ENCODE measurements around the gene TNNI3. TPM values are rescaled to one million over a fixed set of nuclear protein-coding genes. Genes with fewer than 3 reads are reported as not detected.
A peak's percentile ranks its signal among the peaks of the same experiment; 100 is the strongest.
"Not testable (repeated sequence)": the region's sequence is repeated elsewhere in the genome, so short reads cannot be mapped to it uniquely, and the experiment has no call there.

Gene TNNI3
- total and polyA plus RNA-seq, 2 donors from 2014 or later: 0.41 to 1.7 TPM

DNA sequence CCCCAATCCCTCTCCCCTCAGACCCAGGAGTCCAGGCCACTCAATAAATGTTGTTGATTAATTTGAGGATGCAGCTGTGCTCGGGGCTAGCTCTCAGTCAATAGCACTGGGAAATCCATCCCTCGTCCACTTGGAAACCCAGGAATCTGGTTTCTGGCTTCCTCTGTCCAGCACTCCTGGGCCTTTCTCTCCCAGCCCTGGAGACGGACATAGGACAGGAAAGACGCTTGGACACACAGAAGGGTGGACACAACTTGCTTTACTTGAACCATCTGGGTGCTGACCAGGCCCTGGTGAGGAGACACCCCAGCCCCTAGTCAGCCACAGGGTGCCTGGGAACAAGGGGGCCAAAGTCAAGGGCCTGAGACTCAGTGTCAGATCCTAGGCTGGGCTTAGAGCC lies 891 bp upstream of the TNNI3 start:
- no peaks in the 10 kb centered on the region for H3K9me3 ChIP-seq (ENCODE audit: control insufficient read depth in 2 of 3, insufficient read depth in 1 of 3, low read length in 3 of 3)
- intact Hi-C loops (cut with DNase I): loop anchor here (10.0 kb wide), 1 partner anchor 266 kb away; no protein-coding TSS in a partner anchor
- H3K27me3 ChIP-seq (ENCODE audit: control insufficient read depth, insufficient read depth, low read length): peaks cover 7% of the 10 kb centered on the region
- H3K4me1 ChIP-seq (ENCODE audit: control insufficient read depth in 2 of 3, insufficient read depth in 2 of 3, low read depth in 1 of 3, low read length in 3 of 3): no peaks in the 10 kb centered on the region
- H3K4me3 ChIP-seq (ENCODE audit: low read length in 3 of 3): no peak overlapping the region
- H3K27ac ChIP-seq (ENCODE audit: low read depth in 2 of 2, low read length in 2 of 2): no peak overlapping the region
- H3K9ac ChIP-seq (ENCODE audit: low read length in 3 of 3): no peak overlapping the region
- no peak for DNase-seq
- TF ChIP-seq, protein P1, sequence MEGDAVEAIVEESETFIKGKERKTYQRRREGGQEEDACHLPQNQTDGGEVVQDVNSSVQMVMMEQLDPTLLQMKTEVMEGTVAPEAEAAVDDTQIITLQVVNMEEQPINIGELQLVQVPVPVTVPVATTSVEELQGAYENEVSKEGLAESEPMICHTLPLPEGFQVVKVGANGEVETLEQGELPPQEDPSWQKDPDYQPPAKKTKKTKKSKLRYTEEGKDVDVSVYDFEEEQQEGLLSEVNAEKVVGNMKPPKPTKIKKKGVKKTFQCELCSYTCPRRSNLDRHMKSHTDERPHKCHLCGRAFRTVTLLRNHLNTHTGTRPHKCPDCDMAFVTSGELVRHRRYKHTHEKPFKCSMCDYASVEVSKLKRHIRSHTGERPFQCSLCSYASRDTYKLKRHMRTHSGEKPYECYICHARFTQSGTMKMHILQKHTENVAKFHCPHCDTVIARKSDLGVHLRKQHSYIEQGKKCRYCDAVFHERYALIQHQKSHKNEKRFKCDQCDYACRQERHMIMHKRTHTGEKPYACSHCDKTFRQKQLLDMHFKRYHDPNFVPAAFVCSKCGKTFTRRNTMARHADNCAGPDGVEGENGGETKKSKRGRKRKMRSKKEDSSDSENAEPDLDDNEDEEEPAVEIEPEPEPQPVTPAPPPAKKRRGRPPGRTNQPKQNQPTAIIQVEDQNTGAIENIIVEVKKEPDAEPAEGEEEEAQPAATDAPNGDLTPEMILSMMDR (IDR thresholded peaks at IDR 0.05; ENCODE audit: borderline replicate concordance, extremely low read depth, insufficient read depth): no peak
- no peaks in the 10 kb centered on the region for H3K36me3 ChIP-seq (ENCODE audit: control insufficient read depth in 2 of 3, insufficient read depth in 3 of 3, low read length in 3 of 3)
- FAIRE-seq: no peak

- FAIRE-seq (no peak), DNase-seq (peak; percentile 77 to 91 (median 83))
- no peak overlapping the region for H3K9ac ChIP-seq (ENCODE audit: low read length in 3 of 3)
- peaks cover 2% of the 10 kb centered on the region for H3K27me3 ChIP-seq (ENCODE audit: control insufficient read depth, insufficient read depth, low read length)
- no peaks in the 10 kb centered on the region for H3K4me1 ChIP-seq (ENCODE audit: control insufficient read depth in 2 of 3, insufficient read depth in 2 of 3, low read depth in 1 of 3, low read length in 3 of 3)
- H3K27ac ChIP-seq (ENCODE audit: low read depth in 2 of 2, low read length in 2 of 2): no peak overlapping the region
- no peaks in the 10 kb centered on the region for H3K36me3 ChIP-seq (ENCODE audit: control insufficient read depth in 2 of 3, insufficient read depth in 3 of 3, low read length in 3 of 3)
- TF ChIP-seq, protein P1 (IDR thresholded peaks at IDR 0.05; ENCODE audit: borderline replicate concordance, extremely low read depth, insufficient read depth): no peak
- no peak overlapping the region for H3K4me3 ChIP-seq (ENCODE audit: low read length in 3 of 3)
- H3K9me3 ChIP-seq (ENCODE audit: control insufficient read depth in 2 of 3, insufficient read depth in 1 of 3, low read length in 3 of 3): peaks cover 0 to 5% (median 0%) of the 10 kb centered on the region in 3 donors
- intact Hi-C loops (cut with DNase I): loop anchor here (10.0 kb wide), 1 partner anchor 268 kb away; no protein-coding TSS in a partner anchor
Observed at GRCh38 chr19:55156202-55157063, 1.1 kb downstream of the TNNI3 start.

DNA sequence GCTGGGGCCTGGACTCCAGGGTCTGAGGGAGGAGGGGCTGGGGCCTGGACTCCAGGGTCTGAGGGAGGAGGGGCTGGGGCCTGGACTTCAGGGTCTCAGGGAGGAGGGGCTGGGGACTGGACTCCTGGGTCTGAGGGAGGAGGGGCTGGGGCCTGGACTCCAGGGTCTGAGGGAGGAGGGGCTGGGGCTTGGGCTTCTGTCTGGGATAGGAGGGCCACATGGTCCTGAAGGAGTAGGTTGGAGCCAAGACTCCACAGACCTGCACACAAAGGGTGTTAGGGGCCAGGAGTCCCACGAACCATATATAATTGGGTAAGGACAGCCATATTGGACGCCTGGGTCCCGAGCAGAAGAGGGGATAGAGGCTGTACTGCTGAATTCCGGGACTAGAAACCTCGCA lies 1.7 kb downstream of the TNNI3 start:
- not testable (repeated sequence) for DNase-seq; H3K27ac ChIP-seq (ENCODE audit: low read depth in 2 of 2, low read length in 2 of 2); H3K36me3 ChIP-seq (ENCODE audit: control insufficient read depth in 2 of 3, insufficient read depth in 3 of 3, low read length in 3 of 3); H3K27me3 ChIP-seq (ENCODE audit: control insufficient read depth, insufficient read depth, low read length); H3K9ac ChIP-seq (ENCODE audit: low read length in 3 of 3); H3K9me3 ChIP-seq (ENCODE audit: control insufficient read depth in 2 of 3, insufficient read depth in 1 of 3, low read length in 3 of 3); FAIRE-seq; H3K4me1 ChIP-seq (ENCODE audit: control insufficient read depth in 2 of 3, insufficient read depth in 2 of 3, low read depth in 1 of 3, low read length in 3 of 3); H3K4me3 ChIP-seq (ENCODE audit: low read length in 3 of 3)
- intact Hi-C loops (cut with DNase I): loop anchor here (10.0 kb wide), 1 partner anchor 269 kb away; no protein-coding TSS in a partner anchor

DNA sequence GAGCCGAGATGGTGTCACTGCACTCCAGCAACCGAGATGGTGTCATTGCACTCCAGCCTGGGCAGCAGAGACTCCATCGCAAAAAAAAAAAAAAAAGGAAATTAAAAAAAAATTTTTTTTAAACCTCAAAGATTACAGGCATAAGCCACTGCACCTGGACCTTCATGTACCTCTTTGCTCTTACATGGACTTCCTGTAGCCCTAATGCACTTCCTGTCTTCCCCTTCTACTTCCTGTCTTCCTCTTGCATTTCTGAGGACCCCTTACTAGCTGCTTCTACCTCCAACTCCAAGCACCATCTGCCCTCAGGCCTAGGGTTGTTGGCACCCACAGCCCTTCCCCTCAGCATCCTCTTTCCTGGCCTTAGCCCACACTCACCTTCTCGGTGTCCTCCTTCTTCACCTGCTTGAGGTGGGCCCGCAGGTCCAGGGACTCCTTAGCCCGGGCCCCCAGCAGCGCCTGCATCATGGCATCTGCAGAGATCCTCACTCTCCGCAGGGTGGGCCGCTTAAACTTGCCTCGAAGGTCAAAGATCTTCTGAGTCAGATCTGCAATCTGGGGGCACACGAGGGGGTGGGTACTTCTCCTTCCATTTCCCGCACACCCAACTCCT lies 3.8 kb downstream of the TNNI3 start:
- TF ChIP-seq, protein P1 (IDR thresholded peaks at IDR 0.05; ENCODE audit: borderline replicate concordance, extremely low read depth, insufficient read depth): no peak
- H3K4me1 ChIP-seq (ENCODE audit: control insufficient read depth in 2 of 3, insufficient read depth in 2 of 3, low read depth in 1 of 3, low read length in 3 of 3): no peaks in the 10 kb centered on the region
- no peak overlapping the region for H3K27ac ChIP-seq (ENCODE audit: low read depth in 2 of 2, low read length in 2 of 2)
- peaks cover 0 to 5% (median 0%) of the 10 kb centered on the region in 3 donors for H3K9me3 ChIP-seq (ENCODE audit: control insufficient read depth in 2 of 3, insufficient read depth in 1 of 3, low read length in 3 of 3)
- H3K36me3 ChIP-seq (ENCODE audit: control insufficient read depth in 2 of 3, insufficient read depth in 3 of 3, low read length in 3 of 3): no peaks in the 10 kb centered on the region
- FAIRE-seq: no peak
- peaks cover 5% of the 10 kb centered on the region for H3K27me3 ChIP-seq (ENCODE audit: control insufficient read depth, insufficient read depth, low read length)
- intact Hi-C loops (cut with DNase I): loop anchor here (10.0 kb wide), 1 partner anchor 271 kb away; no protein-coding TSS in a partner anchor
- H3K9ac ChIP-seq (ENCODE audit: low read length in 3 of 3): no peak overlapping the region
- H3K4me3 ChIP-seq (ENCODE audit: low read length in 3 of 3): no peak overlapping the region
- DNase-seq: no peak
